HCT116 (cell line): ENCODE data around the gene SDC3. TPM values are rescaled to one million over a fixed set of nuclear protein-coding genes. Genes with fewer than 3 reads are reported as not detected.

ENCODE experiments used
- ATAC-seq: fragments of 200-7000 bp; cut with Tn5 transposase; 2 replicates; pipeline ENCODE4 v1.9.1; 2020; ENCODE audit warnings: mild to moderate bottlenecking, moderate library complexity
- BruUV-seq: library from RNA; stranded (reverse); fragments of 400-500 nt; replicated peaks from 2 replicates; lab custom pipeline; 2021; lab: Mats Ljungman, UMichigan
- CTCF ChIA-PET: fragments of 300-600 bp; sonication (Branson Sonifier 250); formaldehyde crosslinking; loops from one replicate; lab custom pipeline; 2021; ENCODE audit warnings: antibody characterized with exemption; lab: Charles Lee
- POLR2A ChIA-PET: fragments of 300-600, 350-600 bp; sonication (Branson Sonifier 250); formaldehyde crosslinking; loops from one replicate; lab custom pipeline; 2021; ENCODE audit warnings: antibody characterized with exemption; lab: Charles Lee
- RAD21 ChIA-PET, 2 experiments: fragments of 300-600 bp; sonication (Branson Sonifier 250); formaldehyde crosslinking; loops; one replicate each; lab custom pipeline; 2023; ENCODE audit warnings: low total read pairs in 2 of 2; ENCODE audit not compliant: uncharacterized antibody in 2 of 2, unreplicated experiment in 2 of 2, low non-redundant PET in 1 of 2; lab: Charles Lee
- DNase-seq: peaks from one replicate; pipeline ENCODE4 v3.0.0-alpha.2; 2010; ENCODE audit warnings: low read depth, low spot score
- H2AFZ ChIP-seq: fragments of 200-600 bp; shearing (Covaris generic), sonication (generic); 2 replicates; pipeline ENCODE4 v1.6.1; 2017; ENCODE audit warnings: low read depth, mixed run types, mixed read lengths, antibody characterized with exemption, low read length; ENCODE audit not compliant: poor library complexity, severe bottlenecking
- H3K27ac ChIP-seq: 2 replicates; pipeline ENCODE4 v1.5.1; 2012; ENCODE audit warnings: low read depth, low read length
- H3K27me3 ChIP-seq: fragments of 200-600 bp; sonication (generic); 2 replicates; pipeline ENCODE4 v1.6.1; 2016; ENCODE audit warnings: mixed run types, low read length, mixed read lengths; ENCODE audit not compliant: insufficient read depth
- H3K36me3 ChIP-seq, 2 experiments: fragments of 200-500 bp in 1 of 2; fragments of 200-600 bp in 1 of 2; sonication (Bioruptor generic) in 1 of 2; sonication (generic) in 1 of 2; 2 replicates each; pipeline versions ENCODE4 v1.5.1 to v1.6.1; 2014 to 2016; ENCODE audit warnings: low read length in 2 of 2, inconsistent platforms in 1 of 2, mixed read lengths in 1 of 2, mixed run types in 1 of 2; ENCODE audit not compliant: insufficient read depth in 2 of 2, control insufficient read depth in 1 of 2
- H3K4me1 ChIP-seq, 2 experiments: fragments of 200-600 bp in 1 of 2; sonication (generic) in 1 of 2; 2 replicates each; pipeline versions ENCODE4 v1.5.1 to v1.6.1; 2012 to 2017; ENCODE audit warnings: low read length in 2 of 2, inconsistent platforms in 1 of 2, mild to moderate bottlenecking in 1 of 2, mixed read lengths in 1 of 2, mixed run types in 1 of 2, moderate library complexity in 1 of 2; ENCODE audit not compliant: insufficient read depth in 2 of 2, control insufficient read depth in 1 of 2
- H3K4me2 ChIP-seq: fragments of 200-600 bp; sonication (generic); 2 replicates; pipeline ENCODE4 v1.6.1; 2017; ENCODE audit warnings: mixed run types, low read length, mixed read lengths
- H3K4me3 ChIP-seq, 2 experiments: fragments of 200-600 bp in 1 of 2; sonication (generic) in 1 of 2; replicated peaks in 1 of 2; 2 replicates each; pipeline ENCODE4 v1.5.1; 2011 to 2016; ENCODE audit warnings: low read length in 2 of 2, control low read depth in 1 of 2, low read depth in 1 of 2, mild to moderate bottlenecking in 1 of 2, mixed read lengths in 1 of 2, mixed run types in 1 of 2
- H3K79me2 ChIP-seq: fragments of 200-600 bp; sonication (generic); 2 replicates; pipeline ENCODE4 v1.6.1; 2017; ENCODE audit warnings: mild to moderate bottlenecking, mixed run types, low read length, moderate library complexity, mixed read lengths; ENCODE audit not compliant: insufficient read depth
- H3K9ac ChIP-seq: fragments of 200-600 bp; sonication (generic); 2 replicates; pipeline ENCODE4 v1.6.1; 2016; ENCODE audit warnings: low read length, mixed read lengths
- H3K9me2 ChIP-seq: fragments of 200-600 bp; sonication (generic), shearing (Covaris generic); 2 replicates; pipeline ENCODE4 v1.6.1; 2017; ENCODE audit warnings: mixed run types, mild to moderate bottlenecking, moderate library complexity; ENCODE audit not compliant: insufficient read depth
- H3K9me3 ChIP-seq, 2 experiments: fragments of 200-500 bp in 1 of 2; fragments of 200-600 bp in 1 of 2; sonication (Bioruptor generic) in 1 of 2; sonication (generic) in 1 of 2; 2 replicates each; pipeline ENCODE4 v1.6.1; 2014 to 2017; ENCODE audit warnings: low read length in 2 of 2, mixed read lengths in 2 of 2, inconsistent platforms in 1 of 2, low read depth in 1 of 2, mild to moderate bottlenecking in 1 of 2, mixed run types in 1 of 2, moderate library complexity in 1 of 2; ENCODE audit not compliant: control insufficient read depth in 1 of 2, insufficient read depth in 1 of 2
- H4K20me1 ChIP-seq: fragments of 200-600 bp; sonication (generic), shearing (Covaris generic); 2 replicates; pipeline ENCODE4 v1.6.1; 2017; ENCODE audit warnings: mixed run types, mild to moderate bottlenecking, moderate library complexity; ENCODE audit not compliant: insufficient read depth
- CBX3 ChIP-seq: IDR thresholded peaks from 2 replicates; pipeline ENCODE4 v1.6.1; 2012; ENCODE audit warnings: low read depth
- CEBPB ChIP-seq: IDR thresholded peaks from 2 replicates; pipeline ENCODE4 v1.6.1; 2012; ENCODE audit warnings: low read depth
- EGR1 ChIP-seq: IDR thresholded peaks from 2 replicates; pipeline ENCODE4 v1.6.1; 2012; ENCODE audit warnings: low read depth
- EZH2 ChIP-seq: fragments of 200-600 bp; sonication (generic); IDR thresholded peaks from 2 replicates; pipeline ENCODE4 v1.6.1; 2017; ENCODE audit warnings: antibody characterized with exemption, mixed run types
- EZH2phosphoT487 ChIP-seq: fragments of 200-600 bp; IDR thresholded peaks from 2 replicates; pipeline ENCODE4 v1.6.1; 2018; ENCODE audit warnings: antibody characterized with exemption, borderline replicate concordance
- FOSL1 ChIP-seq: IDR thresholded peaks from 2 replicates; pipeline ENCODE4 v1.6.1; 2012; ENCODE audit warnings: low read depth
- JUND ChIP-seq: IDR thresholded peaks from 2 replicates; pipeline ENCODE4 v1.6.1; 2012
- POLR2A ChIP-seq: IDR thresholded peaks from 2 replicates; pipeline ENCODE4 v1.7.0; 2011; ENCODE audit warnings: borderline replicate concordance; ENCODE audit not compliant: insufficient read depth, insufficient read length; ENCODE audit errors: extremely low read depth
- RAD21 ChIP-seq: IDR thresholded peaks from 2 replicates; pipeline ENCODE4 v1.6.1; 2012; ENCODE audit warnings: low read depth, mild to moderate bottlenecking
- SP1 ChIP-seq: IDR thresholded peaks from 2 replicates; pipeline ENCODE4 v1.6.1; 2012; ENCODE audit warnings: low read depth
- TCF7L2 ChIP-seq: IDR thresholded peaks from 2 replicates; pipeline ENCODE4 v1.7.0; 2011; ENCODE audit warnings: borderline replicate concordance, inconsistent platforms; ENCODE audit not compliant: insufficient read depth, insufficient read length; ENCODE audit errors: extremely low read depth
- ZFX ChIP-seq: fragments of 450-650 bp; IDR thresholded peaks from 2 replicates; pipeline ENCODE4 v1.6.1; 2017
- intact Hi-C: fragments of 100-400 bp; cut with micrococcal nuclease; formaldehyde crosslinking; loops from 2 replicates; pipeline ENCODE4 v1.10.0; 2022
- total RNA-seq: library from RNA; stranded (reverse); gene quantifications from one replicate; pipeline ENCODE4 v1.2.1, GENCODE V29; 2021; ENCODE audit not compliant: unreplicated experiment
- TF ChIP-seq, protein P1 (sequence below), 3 experiments: fragments of 200-600 bp in 1 of 3; sonication (generic) in 1 of 3; IDR thresholded peaks in 2 of 3; conservative IDR thresholded peaks in 1 of 3; 2 replicates each; pipeline ENCODE4 v1.5.1; 2012 to 2017; ENCODE audit warnings: low read depth in 2 of 3, low read length in 2 of 3, antibody characterized with exemption in 1 of 3, borderline replicate concordance in 1 of 3, control low read depth in 1 of 3, mild to moderate bottlenecking in 1 of 3, mixed read lengths in 1 of 3, mixed run types in 1 of 3, moderate library complexity in 1 of 3; ENCODE audit not compliant: insufficient read depth in 1 of 3
- TF ChIP-seq, protein P2 (sequence below): IDR thresholded peaks from 2 replicates; pipeline ENCODE4 v1.6.1; 2012

The SDC3 gene
- total RNA-seq, 1 experiment from 2014 or later, result 40.1 TPM

- H4K20me1 ChIP-seq, result no peaks in the 10 kb centered on the region
- TF ChIP-seq POLR2A (no peak), EZH2 (no peak), EZH2phosphoT487 (no peak), JUND (no peak), CEBPB (no peak), ZFX (no peak), RAD21 (no peak), CBX3 (no peak), SP1 (no peak), TCF7L2 (no peak), EGR1 (no peak), FOSL1 (no peak)
- TF ChIP-seq, protein P1, sequence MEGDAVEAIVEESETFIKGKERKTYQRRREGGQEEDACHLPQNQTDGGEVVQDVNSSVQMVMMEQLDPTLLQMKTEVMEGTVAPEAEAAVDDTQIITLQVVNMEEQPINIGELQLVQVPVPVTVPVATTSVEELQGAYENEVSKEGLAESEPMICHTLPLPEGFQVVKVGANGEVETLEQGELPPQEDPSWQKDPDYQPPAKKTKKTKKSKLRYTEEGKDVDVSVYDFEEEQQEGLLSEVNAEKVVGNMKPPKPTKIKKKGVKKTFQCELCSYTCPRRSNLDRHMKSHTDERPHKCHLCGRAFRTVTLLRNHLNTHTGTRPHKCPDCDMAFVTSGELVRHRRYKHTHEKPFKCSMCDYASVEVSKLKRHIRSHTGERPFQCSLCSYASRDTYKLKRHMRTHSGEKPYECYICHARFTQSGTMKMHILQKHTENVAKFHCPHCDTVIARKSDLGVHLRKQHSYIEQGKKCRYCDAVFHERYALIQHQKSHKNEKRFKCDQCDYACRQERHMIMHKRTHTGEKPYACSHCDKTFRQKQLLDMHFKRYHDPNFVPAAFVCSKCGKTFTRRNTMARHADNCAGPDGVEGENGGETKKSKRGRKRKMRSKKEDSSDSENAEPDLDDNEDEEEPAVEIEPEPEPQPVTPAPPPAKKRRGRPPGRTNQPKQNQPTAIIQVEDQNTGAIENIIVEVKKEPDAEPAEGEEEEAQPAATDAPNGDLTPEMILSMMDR (IDR thresholded peaks at IDR 0.05 in 2 of 3, conservative IDR thresholded peaks at IDR 0.05 in 1 of 3; ENCODE audit: borderline replicate concordance in 1 of 3, insufficient read depth in 1 of 3, low read depth in 2 of 3, low read length in 2 of 3), result no peak
- TF ChIP-seq, protein P2, sequence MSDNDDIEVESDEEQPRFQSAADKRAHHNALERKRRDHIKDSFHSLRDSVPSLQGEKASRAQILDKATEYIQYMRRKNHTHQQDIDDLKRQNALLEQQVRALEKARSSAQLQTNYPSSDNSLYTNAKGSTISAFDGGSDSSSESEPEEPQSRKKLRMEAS, result no peak
- no peaks in the 10 kb centered on the region for H3K9me2 ChIP-seq
- no peaks in the 10 kb centered on the region for H3K36me3 ChIP-seq
- BruUV-seq, result no TSS peak
- no peaks in the 10 kb centered on the region; a peak in 1 of 4 replicates for H3K9me3 ChIP-seq
- no peak overlapping the region for H3K27ac ChIP-seq
- H3K79me2 ChIP-seq, result no peaks in the 10 kb centered on the region
- peaks cover 9% of the 10 kb centered on the region; the same call in 1 of the 2 replicates for H3K27me3 ChIP-seq
- DNase-seq (no peak), ATAC-seq (no peak)
- peak overlapping the region; percentile 83 for H3K4me2 ChIP-seq
- peaks cover 17% of the 10 kb centered on the region in 2 experiments for H3K4me1 ChIP-seq
- no peak overlapping the region for H3K9ac ChIP-seq
- H2AFZ ChIP-seq, result no peak overlapping the region
- ChIA-PET CTCF (interaction anchor here (1.2 to 1.7 kb wide), 3 partner anchors 22 to 86 kb away, joined by 4 to 10 read pairs (median 5); no protein-coding TSS in a partner anchor), POLR2A (interaction anchor here (1.0 kb wide), 1 partner anchor 16 kb away, joined by 5 read pairs; no protein-coding TSS in a partner anchor), RAD21 (no interaction called here)
- H3K4me3 ChIP-seq, result no peak overlapping the region
- intact Hi-C loops, result no loop called here
Observed at GRCh38 chr1:30824736-30825429, 83.7 kb downstream of the SDC3 start.
